ENCODE measurements around the gene HECTD4. TPM values are rescaled to one million over a fixed set of nuclear protein-coding genes. Genes with fewer than 3 reads are reported as not detected.

HECTD4 gene
- total RNA-seq, 2 donors from 2014 or later = 14.8 to 16.5 TPM

DNA sequence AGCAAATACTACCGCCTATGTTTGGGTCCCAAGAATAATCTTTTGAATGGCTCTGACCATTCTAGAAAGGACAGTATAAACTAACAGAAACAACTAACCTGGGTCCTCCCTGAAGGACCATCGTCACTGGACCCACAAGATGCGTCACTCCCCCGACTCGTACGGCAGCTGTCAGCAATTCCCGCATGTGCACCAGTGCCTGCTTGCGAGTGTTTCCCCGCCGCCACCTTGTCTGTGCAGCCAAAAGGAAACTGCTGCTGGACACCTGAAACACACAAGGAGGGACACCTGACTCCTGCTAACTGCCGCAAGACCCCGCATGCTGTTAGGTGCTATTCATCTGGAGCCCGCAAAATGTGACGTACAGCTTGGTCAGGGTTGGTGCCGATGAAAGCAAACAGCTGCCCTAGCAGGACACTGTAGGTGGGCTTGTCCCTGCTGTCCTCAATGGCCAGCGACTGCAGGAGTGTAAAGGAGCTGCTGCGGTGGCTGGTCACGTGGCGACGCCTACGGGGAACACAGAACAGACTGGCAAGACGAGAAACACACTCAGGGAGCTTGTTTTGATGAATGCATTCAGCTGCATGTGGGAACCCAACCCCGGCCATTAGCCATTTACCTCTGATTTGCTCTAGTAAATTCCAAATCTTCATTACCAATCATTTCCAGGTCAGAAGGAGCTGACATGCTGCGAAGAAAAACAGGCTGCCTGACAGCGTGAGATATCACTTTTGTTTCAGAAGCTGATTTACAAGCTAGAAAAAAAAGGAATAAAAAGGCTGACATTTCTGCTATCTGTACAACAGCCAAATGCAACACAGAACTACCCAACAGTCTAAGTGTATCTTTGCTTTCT, 138.7 kb downstream of the HECTD4 start:
- Histone ChIP-seq H3K9me3 (no peaks in the 10 kb centered on the region), H3K27me3 (no peaks in the 10 kb centered on the region), H3K4me1 (no peaks in the 10 kb centered on the region), H3K36me3 (peaks cover 65% of the 10 kb centered on the region), H3K27ac (no peak overlapping the region), H3K4me3 (no peak overlapping the region)
- DNase-seq (ENCODE audit: low spot score) = no peak
- TF ChIP-seq, protein P1, sequence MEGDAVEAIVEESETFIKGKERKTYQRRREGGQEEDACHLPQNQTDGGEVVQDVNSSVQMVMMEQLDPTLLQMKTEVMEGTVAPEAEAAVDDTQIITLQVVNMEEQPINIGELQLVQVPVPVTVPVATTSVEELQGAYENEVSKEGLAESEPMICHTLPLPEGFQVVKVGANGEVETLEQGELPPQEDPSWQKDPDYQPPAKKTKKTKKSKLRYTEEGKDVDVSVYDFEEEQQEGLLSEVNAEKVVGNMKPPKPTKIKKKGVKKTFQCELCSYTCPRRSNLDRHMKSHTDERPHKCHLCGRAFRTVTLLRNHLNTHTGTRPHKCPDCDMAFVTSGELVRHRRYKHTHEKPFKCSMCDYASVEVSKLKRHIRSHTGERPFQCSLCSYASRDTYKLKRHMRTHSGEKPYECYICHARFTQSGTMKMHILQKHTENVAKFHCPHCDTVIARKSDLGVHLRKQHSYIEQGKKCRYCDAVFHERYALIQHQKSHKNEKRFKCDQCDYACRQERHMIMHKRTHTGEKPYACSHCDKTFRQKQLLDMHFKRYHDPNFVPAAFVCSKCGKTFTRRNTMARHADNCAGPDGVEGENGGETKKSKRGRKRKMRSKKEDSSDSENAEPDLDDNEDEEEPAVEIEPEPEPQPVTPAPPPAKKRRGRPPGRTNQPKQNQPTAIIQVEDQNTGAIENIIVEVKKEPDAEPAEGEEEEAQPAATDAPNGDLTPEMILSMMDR (IDR thresholded peaks at IDR 0.05) = no peak

DNA sequence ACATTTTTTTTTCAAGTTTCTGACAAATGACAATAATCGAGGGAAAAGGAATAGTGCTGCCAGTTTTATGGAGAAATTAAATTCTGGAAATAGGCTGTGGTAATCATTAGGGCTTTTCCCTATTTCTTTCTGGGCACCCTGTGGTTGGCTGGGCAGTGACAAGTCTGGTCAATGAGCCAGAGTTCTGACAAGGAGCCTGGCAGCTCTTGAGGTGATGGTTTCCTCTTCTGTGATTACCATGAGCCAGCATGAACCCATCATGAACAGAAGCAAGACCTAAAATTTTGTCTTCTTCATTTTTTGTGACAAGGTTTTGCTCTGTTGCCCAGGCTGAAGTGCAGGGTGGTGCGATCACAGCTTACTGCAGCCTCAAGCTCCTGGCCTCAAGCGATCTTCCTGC, 141.1 kb downstream of the HECTD4 start:
- no peak overlapping the region for H3K4me3 ChIP-seq
- H3K36me3 ChIP-seq = peaks cover 74% of the 10 kb centered on the region
- no peaks in the 10 kb centered on the region for H3K9me3 ChIP-seq
- TF ChIP-seq, protein P1 (IDR thresholded peaks at IDR 0.05) = no peak
- H3K27me3 ChIP-seq = no peaks in the 10 kb centered on the region
- no peaks in the 10 kb centered on the region for H3K4me1 ChIP-seq
- DNase-seq (ENCODE audit: low spot score) = no peak
- no peak overlapping the region for H3K27ac ChIP-seq

DNA sequence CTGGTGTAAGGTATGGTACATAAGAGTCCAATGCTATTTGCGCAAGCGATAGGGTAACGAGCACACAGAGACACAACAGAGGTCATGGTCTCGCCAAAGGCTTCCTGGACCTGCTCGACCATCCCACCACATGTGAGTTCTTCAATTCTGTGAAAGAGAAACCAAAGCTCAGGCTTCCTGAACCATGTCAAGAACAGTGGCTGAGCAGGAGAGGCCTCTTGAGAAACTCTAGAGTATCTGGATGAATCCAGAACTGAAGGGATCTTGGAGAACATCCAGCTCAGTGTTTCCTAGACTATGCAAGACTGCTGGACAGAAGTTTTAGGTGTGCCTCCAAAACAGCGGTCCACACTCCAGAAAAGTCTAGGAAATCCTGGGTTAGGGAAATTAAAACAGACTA, 142.3 kb downstream of the HECTD4 start:
- H3K4me3 ChIP-seq = no peak overlapping the region
- no peaks in the 10 kb centered on the region for H3K4me1 ChIP-seq
- DNase-seq (ENCODE audit: low spot score) = no peak
- H3K27me3 ChIP-seq = no peaks in the 10 kb centered on the region
- H3K9me3 ChIP-seq = no peaks in the 10 kb centered on the region
- H3K27ac ChIP-seq = no peak overlapping the region
- H3K36me3 ChIP-seq = peaks cover 75% of the 10 kb centered on the region
- TF ChIP-seq, protein P1 (IDR thresholded peaks at IDR 0.05) = no peak

DNA sequence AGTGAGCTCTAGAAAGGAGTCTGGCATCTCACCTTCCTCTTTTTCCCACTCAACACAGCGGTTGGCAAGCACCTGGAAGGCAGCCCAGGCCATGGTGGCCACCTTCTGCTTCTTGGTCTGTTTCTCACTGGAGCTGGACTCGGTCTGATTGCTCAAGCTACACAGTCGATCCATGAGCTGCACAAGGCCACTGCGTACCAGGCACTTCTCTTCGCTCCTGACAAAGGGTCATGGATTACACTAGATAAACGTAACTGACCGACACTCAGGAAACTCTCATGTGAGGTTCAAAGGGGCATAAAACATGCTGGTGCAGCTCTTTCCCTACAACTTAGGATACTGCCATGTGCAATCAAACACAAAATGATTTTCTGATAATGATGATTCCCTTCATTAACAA, 143.2 kb downstream of the HECTD4 start:
- Histone ChIP-seq H3K4me1 (no peaks in the 10 kb centered on the region), H3K27me3 (no peaks in the 10 kb centered on the region)
- TF ChIP-seq, protein P1 (IDR thresholded peaks at IDR 0.05) = no peak

DNA sequence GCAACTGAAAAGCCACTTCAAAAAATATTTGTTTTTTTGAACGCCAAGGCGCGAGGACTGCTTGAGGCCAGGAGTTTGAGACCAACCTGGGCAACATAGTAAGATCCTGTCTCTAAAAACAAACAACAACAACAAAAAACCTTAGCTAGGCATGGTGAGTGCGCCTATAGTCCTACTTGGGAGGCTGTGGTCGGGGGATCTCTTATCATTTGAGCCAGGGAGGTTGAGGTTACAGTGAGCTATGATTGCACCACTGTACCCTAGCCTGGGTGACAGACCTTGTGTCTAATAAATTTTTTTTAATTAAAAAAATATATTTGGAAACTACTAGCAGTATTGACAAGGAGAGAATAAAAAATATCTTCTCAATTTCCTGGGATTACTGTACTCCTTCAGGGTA, 143.8 kb downstream of the HECTD4 start:
- H3K27ac ChIP-seq = no peak overlapping the region
- peaks cover 81% of the 10 kb centered on the region for H3K36me3 ChIP-seq
- no peak overlapping the region for H3K4me3 ChIP-seq
- no peaks in the 10 kb centered on the region for H3K9me3 ChIP-seq
- TF ChIP-seq, protein P1 (IDR thresholded peaks at IDR 0.05) = no peak
- no peaks in the 10 kb centered on the region for H3K4me1 ChIP-seq
- no peak for DNase-seq (ENCODE audit: low spot score)
- no peaks in the 10 kb centered on the region for H3K27me3 ChIP-seq

More for the DNA sequence above, 143.2 kb downstream of the HECTD4 start:
- Histone ChIP-seq H3K27ac (no peak overlapping the region), H3K36me3 (peaks cover 83% of the 10 kb centered on the region), H3K9me3 (no peaks in the 10 kb centered on the region), H3K4me3 (no peak overlapping the region)
- DNase-seq (ENCODE audit: low spot score) = no peak
